Measurements from ENCODE around the gene SLC27A3. TPM values are rescaled to one million over a fixed set of nuclear protein-coding genes. Genes with fewer than 3 reads are reported as not detected.

The SLC27A3 gene
- total RNA-seq, 2 experiments from 2014 or later = 4.5 to 10.2 TPM

GRCh38 chr1:153741986-153742385 lies 33.2 kb upstream of the SLC27A3 start:
- ChIA-PET POLR2A (no interaction called here), CTCF (ENCODE audit: unreplicated experiment) (interaction anchor here (0.6 kb wide), 1 partner anchor 63 kb away, joined by 5 read pairs; the partner anchor contains the start of gene NPR1)
- intact Hi-C loops (cut with micrococcal nuclease; ENCODE audit: unreplicated experiment) = loop anchor here (10.0 kb wide), 1 partner anchor 387 kb away; the partner anchor contains the start of gene S100A9
- BruUV-seq (replicated peaks) = no TSS peak
- Histone ChIP-seq H3K36me3 (ENCODE audit: insufficient read depth, low read length) (peaks cover 69% of the 10 kb centered on the region), H4K20me1 (ENCODE audit: insufficient read depth, low read length) (no peaks in the 10 kb centered on the region), H3K9me2 (ENCODE audit: insufficient read depth, low read length) (no peaks in the 10 kb centered on the region), H3K4me1 (ENCODE audit: insufficient read depth, low read length, poor library complexity, severe bottlenecking) (no peaks in the 10 kb centered on the region), H3K4me3 (ENCODE audit: low read depth, low read length, poor library complexity, severe bottlenecking) (no peak overlapping the region), H3K27ac (ENCODE audit: low read depth, low read length, poor library complexity, severe bottlenecking) (no peak overlapping the region), H3K9me3 (ENCODE audit: low read length) (no peaks in the 10 kb centered on the region), H3K4me2 (ENCODE audit: low read length) (no peak overlapping the region), H2AFZ (ENCODE audit: low read length) (no peak overlapping the region), H3K79me2 (ENCODE audit: insufficient read depth, low read depth, low read length) (no peaks in the 10 kb centered on the region)
- TF ChIP-seq EZH2phosphoT487 (IDR thresholded peaks at IDR 0.05; ENCODE audit: borderline replicate concordance, low read depth, low read length) (no peak), CTCF (conservative IDR thresholded peaks at IDR 0.05; ENCODE audit: low read length) (no peak)
- DNase-seq (ENCODE audit: low spot score) = no peak

GRCh38 chr1:153742411-153743142 lies 32.6 kb upstream of the SLC27A3 start:
- TF ChIP-seq CTCF (conservative IDR thresholded peaks at IDR 0.05; ENCODE audit: low read length) (no peak), EZH2phosphoT487 (IDR thresholded peaks at IDR 0.05; ENCODE audit: borderline replicate concordance, low read depth, low read length) (no peak)
- Histone ChIP-seq H3K79me2 (ENCODE audit: insufficient read depth, low read depth, low read length) (no peaks in the 10 kb centered on the region), H3K9me3 (ENCODE audit: low read length) (no peaks in the 10 kb centered on the region), H3K4me3 (ENCODE audit: low read depth, low read length, poor library complexity, severe bottlenecking) (no peak overlapping the region), H3K27ac (ENCODE audit: low read depth, low read length, poor library complexity, severe bottlenecking) (no peak overlapping the region), H3K4me2 (ENCODE audit: low read length) (no peak overlapping the region), H3K4me1 (ENCODE audit: insufficient read depth, low read length, poor library complexity, severe bottlenecking) (no peaks in the 10 kb centered on the region), H4K20me1 (ENCODE audit: insufficient read depth, low read length) (no peaks in the 10 kb centered on the region), H2AFZ (ENCODE audit: low read length) (no peak overlapping the region), H3K9me2 (ENCODE audit: insufficient read depth, low read length) (no peaks in the 10 kb centered on the region), H3K36me3 (ENCODE audit: insufficient read depth, low read length) (peaks cover 72% of the 10 kb centered on the region)
- BruUV-seq (replicated peaks) = no TSS peak
- CTCF ChIA-PET (ENCODE audit: unreplicated experiment) = interaction anchor here (0.6 kb wide), 1 partner anchor 64 kb away, joined by 5 read pairs; the partner anchor contains the start of gene NPR1
- no peak for DNase-seq (ENCODE audit: low spot score)
- POLR2A ChIA-PET = no interaction called here
- intact Hi-C loops (cut with micrococcal nuclease; ENCODE audit: unreplicated experiment) = loop anchor here (10.0 kb wide), 1 partner anchor 388 kb away; the partner anchor contains the start of gene S100A9

- no peak overlapping the region for H3K4me3 ChIP-seq (ENCODE audit: low read depth, low read length, poor library complexity, severe bottlenecking)
- DNase-seq (ENCODE audit: low spot score) = no peak
- POLR2A ChIA-PET = interaction anchor here (0.5 kb wide), 1 partner anchor 61 kb away, joined by 5 read pairs; no protein-coding TSS in a partner anchor
- no peaks in the 10 kb centered on the region for H3K9me3 ChIP-seq (ENCODE audit: low read length)
- H3K36me3 ChIP-seq (ENCODE audit: insufficient read depth, low read length) = peaks cover 95% of the 10 kb centered on the region
- H2AFZ ChIP-seq (ENCODE audit: low read length) = no peak overlapping the region
- no peak overlapping the region for H3K4me2 ChIP-seq (ENCODE audit: low read length)
- CTCF ChIA-PET (ENCODE audit: unreplicated experiment) = no interaction called here
- intact Hi-C loops (cut with micrococcal nuclease; ENCODE audit: unreplicated experiment) = loop anchor here (10.0 kb wide), 1 partner anchor 391 kb away; the partner anchor contains the start of gene S100A9
- BruUV-seq (replicated peaks) = no TSS peak
- no peaks in the 10 kb centered on the region for H3K79me2 ChIP-seq (ENCODE audit: insufficient read depth, low read depth, low read length)
- no peak for TF ChIP-seq CTCF (conservative IDR thresholded peaks at IDR 0.05; ENCODE audit: low read length)
- no peak for TF ChIP-seq EZH2phosphoT487 (IDR thresholded peaks at IDR 0.05; ENCODE audit: borderline replicate concordance, low read depth, low read length)
- H3K9me2 ChIP-seq (ENCODE audit: insufficient read depth, low read length) = no peaks in the 10 kb centered on the region
- H4K20me1 ChIP-seq (ENCODE audit: insufficient read depth, low read length) = no peaks in the 10 kb centered on the region
- H3K27ac ChIP-seq (ENCODE audit: low read depth, low read length, poor library complexity, severe bottlenecking) = no peak overlapping the region
- no peaks in the 10 kb centered on the region for H3K4me1 ChIP-seq (ENCODE audit: insufficient read depth, low read length, poor library complexity, severe bottlenecking)
Measured at GRCh38 chr1:153745417-153745816, 29.8 kb upstream of the SLC27A3 start.
